OCI-LY7 (cell line): ENCODE measurements around the gene WFDC2. TPM values are rescaled to one million over a fixed set of nuclear protein-coding genes. Genes with fewer than 3 reads are reported as not detected.

Experiments used
- BruUV-seq: library from RNA; stranded (reverse); fragments of 400-500 nt; replicated peaks from 2 replicates; lab custom pipeline; 2021; lab: Mats Ljungman, UMichigan
- CTCF ChIA-PET: fragments of 300-600 bp; sonication (Branson Sonifier 250); formaldehyde crosslinking; loops from one replicate; lab custom pipeline; 2022; ENCODE audit warnings: antibody characterized with exemption; ENCODE audit not compliant: unreplicated experiment; lab: Charles Lee
- POLR2A ChIA-PET: fragments of 300-600 bp; sonication (Branson Sonifier 250); formaldehyde crosslinking; loops from one replicate; lab custom pipeline; 2022; ENCODE audit warnings: antibody characterized with exemption; lab: Charles Lee
- DNase-seq: peaks from one replicate; pipeline ENCODE4 v3.0.0-alpha.2; 2015; ENCODE audit warnings: low spot score
- H2AFZ ChIP-seq: fragments of 200-600 bp; sonication (generic), shearing (Covaris generic); 2 replicates; pipeline ENCODE4 v1.6.1; 2014; ENCODE audit warnings: mild to moderate bottlenecking, antibody characterized with exemption, low read length, moderate library complexity
- H3K27ac ChIP-seq: fragments of 200-600 bp; sonication (generic); 2 replicates; pipeline ENCODE4 v1.5.1; 2014; ENCODE audit warnings: mixed run types, low read depth, mild to moderate bottlenecking, moderate library complexity, low read length, inconsistent platforms; ENCODE audit not compliant: poor library complexity, severe bottlenecking
- H3K36me3 ChIP-seq: fragments of 200-600 bp; sonication (generic); 2 replicates; pipeline ENCODE4 v1.6.1; 2014; ENCODE audit warnings: mild to moderate bottlenecking, antibody characterized with exemption, low read length, moderate library complexity, mixed read lengths; ENCODE audit not compliant: insufficient read depth
- H3K4me1 ChIP-seq: fragments of 200-600 bp; sonication (generic); 2 replicates; pipeline ENCODE4 v1.5.1; 2014; ENCODE audit warnings: mild to moderate bottlenecking, low read length; ENCODE audit not compliant: insufficient read depth, poor library complexity, severe bottlenecking
- H3K4me2 ChIP-seq: fragments of 200-600 bp; sonication (generic); 2 replicates; pipeline ENCODE4 v1.6.1; 2014; ENCODE audit warnings: mild to moderate bottlenecking, low read length
- H3K4me3 ChIP-seq: fragments of 200-600 bp; sonication (generic); 2 replicates; pipeline ENCODE4 v1.5.1; 2014; ENCODE audit warnings: mild to moderate bottlenecking, low read depth, low read length; ENCODE audit not compliant: poor library complexity, severe bottlenecking
- H3K79me2 ChIP-seq: fragments of 200-600 bp; sonication (generic); 2 replicates; pipeline ENCODE4 v1.6.1; 2016; ENCODE audit warnings: low read depth, mild to moderate bottlenecking, low read length, moderate library complexity, mixed read lengths; ENCODE audit not compliant: insufficient read depth
- H3K9me2 ChIP-seq: fragments of 200-600 bp; sonication (generic); 2 replicates; pipeline ENCODE4 v1.6.1; 2016; ENCODE audit warnings: mild to moderate bottlenecking, low read length, mixed read lengths; ENCODE audit not compliant: insufficient read depth
- H3K9me3 ChIP-seq: fragments of 200-600 bp; sonication (generic); 2 replicates; pipeline ENCODE4 v1.6.1; 2014; ENCODE audit warnings: mild to moderate bottlenecking, mixed run types, low read length, mixed read lengths
- H4K20me1 ChIP-seq: fragments of 200-600 bp; sonication (generic); 2 replicates; pipeline ENCODE4 v1.6.1; 2014; ENCODE audit warnings: mild to moderate bottlenecking, antibody characterized with exemption, low read length, moderate library complexity, mixed read lengths; ENCODE audit not compliant: insufficient read depth
- CTCF ChIP-seq: fragments of 200-600 bp; sonication (generic); conservative IDR thresholded peaks from 2 replicates; pipeline ENCODE4 v1.5.1; 2014; ENCODE audit warnings: mild to moderate bottlenecking, antibody characterized with exemption, low read length, moderate library complexity, mixed read lengths
- EZH2phosphoT487 ChIP-seq: fragments of 200-600 bp; sonication (generic); IDR thresholded peaks from 2 replicates; pipeline ENCODE4 v1.6.1; 2018; ENCODE audit warnings: low read depth, borderline replicate concordance, mild to moderate bottlenecking, mixed run types, antibody characterized with exemption, low read length, moderate library complexity, mixed read lengths
- intact Hi-C: fragments of 100-400 bp; cut with micrococcal nuclease; formaldehyde crosslinking; loops from one replicate; pipeline ENCODE4 v1.10.0; 2022; ENCODE audit not compliant: unreplicated experiment
- total RNA-seq, 2 experiments: library from RNA; depleted of rRNA in 1 of 2; stranded (reverse); fragments of >200 nt in 1 of 2; shearing (Covaris generic) in 1 of 2; gene quantifications; 2 replicates each; pipeline ENCODE4 v1.2.3, GENCODE V29; 2014 to 2022

Gene WFDC2
- total RNA-seq, 2 experiments from 2014 or later: 0.46 to 4.4 TPM

GRCh38 chr20:45440891-45441685 lies 28.5 kb upstream of the WFDC2 start:
- Histone ChIP-seq H3K4me3 (no peak overlapping the region), H3K4me1 (peaks cover 7% of the 10 kb centered on the region), H3K9me3 (no peaks in the 10 kb centered on the region), H2AFZ (no peak overlapping the region), H4K20me1 (no peaks in the 10 kb centered on the region), H3K36me3 (no peaks in the 10 kb centered on the region), H3K27ac (no peak overlapping the region), H3K4me2 (no peak overlapping the region), H3K79me2 (no peaks in the 10 kb centered on the region), H3K9me2 (no peaks in the 10 kb centered on the region)
- intact Hi-C loops: no loop called here
- no TSS peak for BruUV-seq
- TF ChIP-seq EZH2phosphoT487 (no peak), CTCF (no peak)
- DNase-seq: no peak
- ChIA-PET CTCF (no interaction called here), POLR2A (no interaction called here)

GRCh38 chr20:45441746-45442145 lies 27.8 kb upstream of the WFDC2 start:
- TF ChIP-seq EZH2phosphoT487: no peak
- no peak for TF ChIP-seq CTCF
- Histone ChIP-seq H3K4me1 (peaks cover under 1% of the 10 kb centered on the region), H3K27ac (no peak overlapping the region), H3K79me2 (no peaks in the 10 kb centered on the region), H2AFZ (no peak overlapping the region), H3K4me3 (no peak overlapping the region), H3K4me2 (no peak overlapping the region), H4K20me1 (no peaks in the 10 kb centered on the region), H3K9me3 (no peaks in the 10 kb centered on the region), H3K9me2 (no peaks in the 10 kb centered on the region), H3K36me3 (no peaks in the 10 kb centered on the region)
- no peak for DNase-seq
- CTCF ChIA-PET: no interaction called here
- intact Hi-C loops: no loop called here
- no TSS peak for BruUV-seq
- POLR2A ChIA-PET: no interaction called here

GRCh38 chr20:45444050-45444449 lies 25.5 kb upstream of the WFDC2 start:
- H3K36me3 ChIP-seq: no peaks in the 10 kb centered on the region
- intact Hi-C loops: no loop called here
- no peak for DNase-seq
- BruUV-seq: no TSS peak
- ChIA-PET POLR2A (interaction anchor here (1.2 to 1.6 kb wide), 2 partner anchors 13 to 73 kb away, joined by 3 read pairs; no protein-coding TSS in a partner anchor), CTCF (no interaction called here)
- no peak overlapping the region for H3K27ac ChIP-seq
- no peak overlapping the region for H3K4me3 ChIP-seq
- H3K4me1 ChIP-seq: no peaks in the 10 kb centered on the region
- no peaks in the 10 kb centered on the region for H3K79me2 ChIP-seq
- no peaks in the 10 kb centered on the region for H4K20me1 ChIP-seq
- H3K9me3 ChIP-seq: no peaks in the 10 kb centered on the region
- H2AFZ ChIP-seq: no peak overlapping the region
- TF ChIP-seq EZH2phosphoT487 (no peak), CTCF (no peak)
- H3K4me2 ChIP-seq: no peak overlapping the region
- no peaks in the 10 kb centered on the region for H3K9me2 ChIP-seq
